ENCODE results near the gene INPP4B.

The INPP4B gene

GRCh38 chr4:142278171-142278570 lies 567.9 kb downstream of the INPP4B start:
- H3K9me3 ChIP-seq (ENCODE audit: low read length): no peaks in the 10 kb centered on the region
- no peaks in the 10 kb centered on the region for H3K27me3 ChIP-seq (ENCODE audit: control insufficient read depth in 1 of 2, insufficient read depth in 2 of 2, low read length in 2 of 2)
- H3K4me3 ChIP-seq (ENCODE audit: low read depth in 1 of 2, low read length in 2 of 2): no peak overlapping the region
- H3K4me1 ChIP-seq (ENCODE audit: insufficient read depth, low read length): no peaks in the 10 kb centered on the region
- H3K9ac ChIP-seq (ENCODE audit: low read length): no peak overlapping the region
- no peak overlapping the region for H3K27ac ChIP-seq (ENCODE audit: low read depth, low read length)
- no peaks in the 10 kb centered on the region for H3K36me3 ChIP-seq (ENCODE audit: insufficient read depth, low read length)

GRCh38 chr4:142274137-142274536 lies 572.0 kb downstream of the INPP4B start:
- Histone ChIP-seq H3K4me3 (ENCODE audit: low read depth in 1 of 2, low read length in 2 of 2) (no peak overlapping the region), H3K9me3 (ENCODE audit: low read length) (no peaks in the 10 kb centered on the region), H3K9ac (ENCODE audit: low read length) (no peak overlapping the region), H3K27me3 (ENCODE audit: control insufficient read depth in 1 of 2, insufficient read depth in 2 of 2, low read length in 2 of 2) (no peaks in the 10 kb centered on the region), H3K36me3 (ENCODE audit: insufficient read depth, low read length) (no peaks in the 10 kb centered on the region), H3K4me1 (ENCODE audit: insufficient read depth, low read length) (no peaks in the 10 kb centered on the region), H3K27ac (ENCODE audit: low read depth, low read length) (no peak overlapping the region)

GRCh38 chr4:142272452-142272851 lies 573.6 kb downstream of the INPP4B start:
- H3K27ac ChIP-seq (ENCODE audit: low read depth, low read length): no peak overlapping the region
- H3K27me3 ChIP-seq (ENCODE audit: control insufficient read depth in 1 of 2, insufficient read depth in 2 of 2, low read length in 2 of 2): no peaks in the 10 kb centered on the region
- no peaks in the 10 kb centered on the region for H3K4me1 ChIP-seq (ENCODE audit: insufficient read depth, low read length)
- H3K36me3 ChIP-seq (ENCODE audit: insufficient read depth, low read length): no peaks in the 10 kb centered on the region
- no peak overlapping the region for H3K4me3 ChIP-seq (ENCODE audit: low read depth in 1 of 2, low read length in 2 of 2)
- no peak overlapping the region for H3K9ac ChIP-seq (ENCODE audit: low read length)
- H3K9me3 ChIP-seq (ENCODE audit: low read length): no peaks in the 10 kb centered on the region

- Histone ChIP-seq H3K27ac (ENCODE audit: low read depth, low read length) (no peak overlapping the region), H3K36me3 (ENCODE audit: insufficient read depth, low read length) (no peaks in the 10 kb centered on the region), H3K27me3 (ENCODE audit: control insufficient read depth in 1 of 2, insufficient read depth in 2 of 2, low read length in 2 of 2) (no peaks in the 10 kb centered on the region), H3K9ac (ENCODE audit: low read length) (no peak overlapping the region), H3K4me3 (ENCODE audit: low read depth in 1 of 2, low read length in 2 of 2) (no peak overlapping the region), H3K4me1 (ENCODE audit: insufficient read depth, low read length) (no peaks in the 10 kb centered on the region), H3K9me3 (ENCODE audit: low read length) (no peaks in the 10 kb centered on the region)
Measured at GRCh38 chr4:142271832-142272231, 574.3 kb downstream of the INPP4B start.

- no peaks in the 10 kb centered on the region for H3K9me3 ChIP-seq (ENCODE audit: low read length)
- no peak overlapping the region for H3K4me3 ChIP-seq (ENCODE audit: low read depth in 1 of 2, low read length in 2 of 2)
- peaks cover 4% of the 10 kb centered on the region for H3K4me1 ChIP-seq (ENCODE audit: insufficient read depth, low read length)
- no peak overlapping the region for H3K27ac ChIP-seq (ENCODE audit: low read depth, low read length)
- no peaks in the 10 kb centered on the region for H3K27me3 ChIP-seq (ENCODE audit: control insufficient read depth in 1 of 2, insufficient read depth in 2 of 2, low read length in 2 of 2)
- H3K36me3 ChIP-seq (ENCODE audit: insufficient read depth, low read length): no peaks in the 10 kb centered on the region
- no peak overlapping the region for H3K9ac ChIP-seq (ENCODE audit: low read length)
Measured at GRCh38 chr4:142267101-142267500, 579.0 kb downstream of the INPP4B start.

GRCh38 chr4:142265946-142266345 lies 580.2 kb downstream of the INPP4B start:
- Histone ChIP-seq H3K36me3 (ENCODE audit: insufficient read depth, low read length) (no peaks in the 10 kb centered on the region), H3K4me1 (ENCODE audit: insufficient read depth, low read length) (peaks cover 4% of the 10 kb centered on the region), H3K27me3 (ENCODE audit: control insufficient read depth in 1 of 2, insufficient read depth in 2 of 2, low read length in 2 of 2) (no peaks in the 10 kb centered on the region), H3K4me3 (ENCODE audit: low read depth in 1 of 2, low read length in 2 of 2) (no peak overlapping the region), H3K9ac (ENCODE audit: low read length) (no peak overlapping the region), H3K9me3 (ENCODE audit: low read length) (no peaks in the 10 kb centered on the region), H3K27ac (ENCODE audit: low read depth, low read length) (no peak overlapping the region)

GRCh38 chr4:142265536-142265935 lies 580.6 kb downstream of the INPP4B start:
- peaks cover 4% of the 10 kb centered on the region for H3K4me1 ChIP-seq (ENCODE audit: insufficient read depth, low read length)
- no peaks in the 10 kb centered on the region for H3K36me3 ChIP-seq (ENCODE audit: insufficient read depth, low read length)
- no peak overlapping the region for H3K4me3 ChIP-seq (ENCODE audit: low read depth in 1 of 2, low read length in 2 of 2)
- no peak overlapping the region for H3K9ac ChIP-seq (ENCODE audit: low read length)
- H3K27ac ChIP-seq (ENCODE audit: low read depth, low read length): no peak overlapping the region
- H3K27me3 ChIP-seq (ENCODE audit: control insufficient read depth in 1 of 2, insufficient read depth in 2 of 2, low read length in 2 of 2): no peaks in the 10 kb centered on the region
- no peaks in the 10 kb centered on the region for H3K9me3 ChIP-seq (ENCODE audit: low read length)

GRCh38 chr4:142264961-142265360 lies 581.1 kb downstream of the INPP4B start:
- Histone ChIP-seq H3K27ac (ENCODE audit: low read depth, low read length) (no peak overlapping the region), H3K36me3 (ENCODE audit: insufficient read depth, low read length) (no peaks in the 10 kb centered on the region), H3K9me3 (ENCODE audit: low read length) (no peaks in the 10 kb centered on the region), H3K27me3 (ENCODE audit: control insufficient read depth in 1 of 2, insufficient read depth in 2 of 2, low read length in 2 of 2) (no peaks in the 10 kb centered on the region), H3K4me1 (ENCODE audit: insufficient read depth, low read length) (peaks cover 4% of the 10 kb centered on the region), H3K9ac (ENCODE audit: low read length) (no peak overlapping the region), H3K4me3 (ENCODE audit: low read depth in 1 of 2, low read length in 2 of 2) (no peak overlapping the region)

- no peaks in the 10 kb centered on the region for H3K27me3 ChIP-seq (ENCODE audit: control insufficient read depth in 1 of 2, insufficient read depth in 2 of 2, low read length in 2 of 2)
- peaks cover 4% of the 10 kb centered on the region for H3K4me1 ChIP-seq (ENCODE audit: insufficient read depth, low read length)
- no peak overlapping the region for H3K4me3 ChIP-seq (ENCODE audit: low read depth in 1 of 2, low read length in 2 of 2)
- no peaks in the 10 kb centered on the region for H3K9me3 ChIP-seq (ENCODE audit: low read length)
- no peak overlapping the region for H3K27ac ChIP-seq (ENCODE audit: low read depth, low read length)
- H3K36me3 ChIP-seq (ENCODE audit: insufficient read depth, low read length): no peaks in the 10 kb centered on the region
- H3K9ac ChIP-seq (ENCODE audit: low read length): no peak overlapping the region
Measured at GRCh38 chr4:142262956-142263355, 583.1 kb downstream of the INPP4B start.

- no peak overlapping the region for H3K4me3 ChIP-seq (ENCODE audit: low read depth in 1 of 2, low read length in 2 of 2)
- no peak overlapping the region for H3K27ac ChIP-seq (ENCODE audit: low read depth, low read length)
- H3K36me3 ChIP-seq (ENCODE audit: insufficient read depth, low read length): no peaks in the 10 kb centered on the region
- no peak overlapping the region for H3K9ac ChIP-seq (ENCODE audit: low read length)
- H3K9me3 ChIP-seq (ENCODE audit: low read length): no peaks in the 10 kb centered on the region
- H3K27me3 ChIP-seq (ENCODE audit: control insufficient read depth in 1 of 2, insufficient read depth in 2 of 2, low read length in 2 of 2): no peaks in the 10 kb centered on the region
- no peaks in the 10 kb centered on the region for H3K4me1 ChIP-seq (ENCODE audit: insufficient read depth, low read length)
Measured at GRCh38 chr4:142248946-142249345, 597.2 kb downstream of the INPP4B start.

- H3K36me3 ChIP-seq (ENCODE audit: insufficient read depth, low read length): no peaks in the 10 kb centered on the region
- no peak overlapping the region for H3K4me3 ChIP-seq (ENCODE audit: low read depth in 1 of 2, low read length in 2 of 2)
- no peaks in the 10 kb centered on the region for H3K27me3 ChIP-seq (ENCODE audit: control insufficient read depth in 1 of 2, insufficient read depth in 2 of 2, low read length in 2 of 2)
- H3K27ac ChIP-seq (ENCODE audit: low read depth, low read length): no peak overlapping the region
- no peak overlapping the region for H3K9ac ChIP-seq (ENCODE audit: low read length)
- peaks cover 13% of the 10 kb centered on the region for H3K4me1 ChIP-seq (ENCODE audit: insufficient read depth, low read length)
- H3K9me3 ChIP-seq (ENCODE audit: low read length): no peaks in the 10 kb centered on the region
Measured at GRCh38 chr4:142243255-142243654, 602.8 kb downstream of the INPP4B start.

- Histone ChIP-seq H3K4me3 (ENCODE audit: low read depth in 1 of 2, low read length in 2 of 2) (no peak overlapping the region), H3K36me3 (ENCODE audit: insufficient read depth, low read length) (no peaks in the 10 kb centered on the region), H3K27me3 (ENCODE audit: control insufficient read depth in 1 of 2, insufficient read depth in 2 of 2, low read length in 2 of 2) (no peaks in the 10 kb centered on the region), H3K9me3 (ENCODE audit: low read length) (no peaks in the 10 kb centered on the region), H3K4me1 (ENCODE audit: insufficient read depth, low read length) (peaks cover 13% of the 10 kb centered on the region), H3K27ac (ENCODE audit: low read depth, low read length) (no peak overlapping the region), H3K9ac (ENCODE audit: low read length) (no peak overlapping the region)
Measured at GRCh38 chr4:142242156-142242555, 603.9 kb downstream of the INPP4B start.
